VCaP (cell line): Measurements from ENCODE around the gene IMMT.
"Not testable (repeated sequence)": the region's sequence is repeated elsewhere in the genome, so short reads cannot be mapped to it uniquely, and the experiment has no call there.

Experiments used
- H3K27ac ChIP-seq: fragments of 450-650 bp; 2 replicates; pipeline ENCODE4 v1.5.1; 2017
- CTCF ChIP-seq: fragments of 450-650 bp; conservative IDR thresholded peaks from 2 replicates; pipeline ENCODE4 v1.5.1; 2017; ENCODE audit warnings: mild to moderate bottlenecking, moderate library complexity

Gene IMMT

GRCh38 chr2:86231680-86232372 is 36.6 kb upstream of the IMMT start:
- H3K27ac ChIP-seq, result no peak overlapping the region
- no peak for TF ChIP-seq CTCF

GRCh38 chr2:86230961-86231360 is 35.7 kb upstream of the IMMT start:
- H3K27ac ChIP-seq, result no peak overlapping the region
- no peak for TF ChIP-seq CTCF

GRCh38 chr2:86229221-86229620 is 34.0 kb upstream of the IMMT start:
- TF ChIP-seq CTCF, result no peak
- no peak overlapping the region for H3K27ac ChIP-seq

- H3K27ac ChIP-seq, result not testable (repeated sequence)
These were observed 33.3 kb upstream of the IMMT start for GRCh38 chr2:86228574-86228973.

GRCh38 chr2:86227685-86228084 is 32.4 kb upstream of the IMMT start:
- no peak for TF ChIP-seq CTCF
- H3K27ac ChIP-seq, result no peak overlapping the region

GRCh38 chr2:86226636-86227520 is 31.6 kb upstream of the IMMT start:
- H3K27ac ChIP-seq, result no peak overlapping the region
- TF ChIP-seq CTCF, result no peak

- H3K27ac ChIP-seq, result no peak overlapping the region
- no peak for TF ChIP-seq CTCF
These were observed 30.8 kb upstream of the IMMT start for GRCh38 chr2:86226070-86226469.

GRCh38 chr2:86225581-86225980 is 30.3 kb upstream of the IMMT start:
- TF ChIP-seq CTCF, result no peak
- no peak overlapping the region for H3K27ac ChIP-seq
